K562 (cell line): ENCODE measurements around the gene KPTN. TPM values are rescaled to one million over a fixed set of nuclear protein-coding genes. Genes with fewer than 3 reads are reported as not detected.
A peak's percentile ranks its signal among the peaks of the same experiment; 100 is the strongest.

Experiments used
- ATAC-seq: fragments of 200-7000 bp; cut with Tn5 transposase; 3 replicates; pipeline ENCODE4 v1.9.1; 2020; ENCODE audit warnings: moderate library complexity
- BruUV-seq: library from RNA; stranded (reverse); fragments of 400-500 nt; replicated peaks from 2 replicates; lab custom pipeline; 2021; lab: Mats Ljungman, UMichigan
- CTCF ChIA-PET: fragments of 300-600 bp; formaldehyde crosslinking; extraction: SDS; loops from one replicate; lab custom pipeline; 2021; ENCODE audit warnings: low intra/inter-chr PET ratio; lab: Yijun Ruan, JAX
- POLR2A ChIA-PET: fragments of 300-600, 350-650 bp; sonication (Branson Sonifier 250); formaldehyde crosslinking; extraction: SDS; loops from one replicate; lab custom pipeline; 2021; ENCODE audit warnings: antibody characterized with exemption, inconsistent platforms; lab: Yijun Ruan, JAX
- DNase-seq, 4 experiments: peaks; one replicate each; pipeline versions ENCODE4 v3.0.0 to v3.0.0-alpha.2; 2011 to 2018; ENCODE audit warnings: low spot score in 3 of 4, mixed read lengths in 3 of 4; ENCODE audit errors: extremely low read depth in 1 of 4
- FAIRE-seq: peaks from 2 replicates; lab custom pipeline; 2011; peaks lifted over from hg19 to GRCh38; lab: Jason Lieb, UNC
- H2AFZ ChIP-seq: 2 replicates; pipeline ENCODE4 v1.6.0; 2011; ENCODE audit warnings: low read depth, low read length, control low read depth, inconsistent platforms
- H3K27ac ChIP-seq: fragments of 200-600 bp; 3 replicates; pipeline ENCODE4 v1.8.0; 2011; ENCODE audit warnings: low read depth, mild to moderate bottlenecking, control low read depth, inconsistent platforms, low read length, moderate library complexity, mixed read lengths; ENCODE audit errors: extremely low read depth
- H3K27me3 ChIP-seq, 2 experiments: fragments of 300-600 bp in 1 of 2; 2 replicates in 1 of 2; 3 replicates in 1 of 2; pipeline versions ENCODE4 v1.6.0 to v1.8.0; 2011; ENCODE audit warnings: inconsistent platforms in 2 of 2, low read length in 2 of 2, mild to moderate bottlenecking in 1 of 2, mixed read lengths in 1 of 2, moderate library complexity in 1 of 2; ENCODE audit not compliant: control insufficient read depth in 2 of 2, insufficient read depth in 2 of 2
- H3K36me3 ChIP-seq: fragments of 300-600 bp; 3 replicates; pipeline ENCODE4 v1.8.0; 2011; ENCODE audit warnings: mild to moderate bottlenecking, low read length, inconsistent platforms; ENCODE audit not compliant: control insufficient read depth, insufficient read depth
- H3K4me1 ChIP-seq, 2 experiments: fragments of 200-600 bp in 1 of 2; replicated peaks in 1 of 2; 2 replicates in 1 of 2; 3 replicates in 1 of 2; pipeline versions ENCODE4 v1.5.1 to v1.8.0; 2011; ENCODE audit warnings: inconsistent platforms in 2 of 2, low read length in 2 of 2, mild to moderate bottlenecking in 1 of 2, mixed read lengths in 1 of 2, moderate library complexity in 1 of 2; ENCODE audit not compliant: control insufficient read depth in 2 of 2, insufficient read depth in 2 of 2
- H3K4me2 ChIP-seq: 2 replicates; pipeline ENCODE4 v1.6.1; 2011; ENCODE audit warnings: low read length, control low read depth, inconsistent platforms, mixed read lengths; ENCODE audit not compliant: insufficient read depth
- H3K4me3 ChIP-seq: fragments of 200-600 bp; sonication (generic), shearing (Covaris generic); 2 replicates; pipeline ENCODE4 v1.5.1; 2016; ENCODE audit warnings: control low read depth, inconsistent platforms
- H3K79me2 ChIP-seq: fragments of 200-600 bp; 3 replicates; pipeline ENCODE4 v1.8.0; 2011; ENCODE audit warnings: low read length, inconsistent platforms; ENCODE audit not compliant: control insufficient read depth, insufficient read depth
- H3K9ac ChIP-seq, 2 experiments: 2 replicates each; pipeline versions ENCODE4 v1.6.0 to v1.6.1; 2011; ENCODE audit warnings: low read depth in 2 of 2, low read length in 2 of 2, control low read depth in 1 of 2, inconsistent platforms in 1 of 2, mild to moderate bottlenecking in 1 of 2, mixed read lengths in 1 of 2; ENCODE audit not compliant: insufficient read depth in 1 of 2
- H3K9me1 ChIP-seq: one replicate; pipeline ENCODE4 v1.6.0; 2011; ENCODE audit warnings: inconsistent platforms, mild to moderate bottlenecking, low read length, moderate library complexity; ENCODE audit not compliant: control insufficient read depth, insufficient read depth
- H3K9me3 ChIP-seq: replicated peaks from 2 replicates; pipeline ENCODE4 v1.5.1; 2011; ENCODE audit warnings: low read depth, low read length, inconsistent platforms; ENCODE audit not compliant: control insufficient read depth, insufficient read depth
- H4K20me1 ChIP-seq: replicated peaks from 2 replicates; pipeline ENCODE4 v1.6.1; 2011; ENCODE audit warnings: low read length, inconsistent platforms, mixed read lengths; ENCODE audit not compliant: control insufficient read depth, insufficient read depth
- ADNP ChIP-seq: fragments of 200-800 bp; sonication (Bioruptor generic); IDR thresholded peaks from 2 replicates; pipeline ENCODE4 v1.6.1; 2016; ENCODE audit warnings: missing genetic modification characterization, missing compliant biosample characterization
- CCNT2 ChIP-seq: IDR thresholded peaks from 2 replicates; pipeline ENCODE4 v1.6.1; 2011; ENCODE audit warnings: borderline replicate concordance, low read depth, mild to moderate bottlenecking, moderate library complexity, mixed read lengths, low read length; ENCODE audit not compliant: insufficient read length; ENCODE audit errors: extremely low read depth
- ESRRA ChIP-seq: fragments of 450-650 bp; IDR thresholded peaks from 2 replicates; pipeline ENCODE4 v1.6.1; 2014; ENCODE audit warnings: low read depth, mild to moderate bottlenecking, moderate library complexity, borderline replicate concordance
- PHTF2 ChIP-seq: fragments of 250-450 bp; sonication (Bioruptor Pico); IDR thresholded peaks from 2 replicates; pipeline ENCODE4 v1.5.0; 2021; ENCODE audit warnings: mild to moderate bottlenecking
- SP1 ChIP-seq: sonication (generic); formaldehyde crosslinking; IDR thresholded peaks from 2 replicates; pipeline ENCODE4 v1.8.1; 2022; ENCODE audit warnings: mild to moderate bottlenecking, missing genetic modification reagents
- ZBTB33 ChIP-seq: sonication (generic); formaldehyde crosslinking; IDR thresholded peaks from 2 replicates; pipeline ENCODE4 v1.8.1; 2023; ENCODE audit warnings: mild to moderate bottlenecking, missing genetic modification reagents
- whole genome bisulfite sequencing: fragments of 100-300 bp; shearing (Covaris generic); methylation state at CpG from one replicate; pipeline ENCODE4 v1.1.6; 2016; ENCODE audit warnings: low coverage, mixed read lengths; ENCODE audit not compliant: insufficient coverage; ENCODE audit errors: missing lambda C conversion rate; 5-methylcytosine and 5-hydroxymethylcytosine counted together
- in situ Hi-C: fragments of 300-500 bp; cut with MboI; formaldehyde crosslinking; loops from 4 replicates; pipeline ENCODE4 v1.15.0; 2018; ENCODE audit warnings: inconsistent platforms, mixed read lengths
- intact Hi-C: fragments of 100-400 bp; cut with micrococcal nuclease; formaldehyde crosslinking; loops from 2 replicates; pipeline ENCODE4 v1.14.2; 2022
- polyA plus RNA-seq, 8 experiments: library from polyadenylated mRNA; depleted of rRNA in 4 of 8; stranded (reverse) in 5 of 8; unstranded in 3 of 8; fragments of >200 nt; fragmentation: Nextera tagmentation in 2 of 8; fragmentation: Illumina TruSeq in 1 of 8; extraction: Ambion mirVana in 2 of 8; extraction: Trizol in 1 of 8; gene quantifications; 2 replicates each; pipeline versions ENCODE4 v1.2.1 to v1.2.3, GENCODE V29; 2011 to 2014; ENCODE audit warnings: inconsistent platforms in 1 of 8, missing spikeins in 1 of 8
- total RNA-seq, 7 experiments: library from RNA; depleted of rRNA in 6 of 7; stranded (reverse); fragments of >200 nt in 6 of 7; fragmentation: Illumina TruSeq in 2 of 7; extraction: Trizol in 2 of 7; gene quantifications; 2 replicates each; pipeline versions ENCODE4 v1.2.1 to v1.2.3, GENCODE V29; 2011 to 2021; ENCODE audit warnings: low replicate concordance in 1 of 7

Gene KPTN
- total and polyA plus RNA-seq, 9 of the 15 experiments (the other 6 are each of a cell fraction or from before 2014, with no cell fraction given): 0.56 to 18.2 (median 8.5) TPM

- Histone ChIP-seq H3K9me3 (no peaks in the 10 kb centered on the region), H3K27ac (no peak overlapping the region; the same call in 2 of the 3 replicates), H3K4me3 (no peak overlapping the region), H3K27me3 (no peaks in the 10 kb centered on the region), H3K79me2 (peaks cover 11% of the 10 kb centered on the region), H3K9me1 (no peaks in the 10 kb centered on the region), H3K36me3 (peaks cover 62% of the 10 kb centered on the region), H2AFZ (no peak overlapping the region), H3K9ac (0 out of 4 replicates have a peak overlapping the region, but pooled peaks of 1 of the 2 experiments have one; percentile 39), H4K20me1 (no peaks in the 10 kb centered on the region), H3K4me1 (peaks cover 0 to 56% of the 10 kb centered on the region in 2 experiments; a peak in 3 of 5 replicates), H3K4me2 (no peak overlapping the region)
- BruUV-seq: no TSS peak
- POLR2A ChIA-PET: interaction anchor here (0.5 to 1.2 kb wide), 3 partner anchors 8 to 40 kb away, joined by 3 read pairs; no protein-coding TSS in a partner anchor
- intact Hi-C loops (no loop called here), in situ Hi-C loops (no loop called here)
- 90% methylated on average over 14 of the region's 17 CpGs for WGBS
- no peak for FAIRE-seq
- TF ChIP-seq CCNT2 (no peak), ESRRA (peak; percentile 31; the same call in 1 of the 2 replicates), PHTF2 (no peak), SP1 (CRISPR knock-in tag) (0 out of 2 replicates have a peak, but pooled peaks have one; percentile 25), ZBTB33 (CRISPR knock-in tag) (peak; percentile 97), ADNP (0 out of 2 replicates have a peak, but pooled peaks have one; percentile 7)
- no peak for DNase-seq
- CTCF ChIA-PET: no interaction called here
- no peak for ATAC-seq
Observed at GRCh38 chr19:47489072-47489914, 5.3 kb upstream of the KPTN start.
